Measurements from ENCODE around the gene PLB1.

The PLB1 gene

DNA sequence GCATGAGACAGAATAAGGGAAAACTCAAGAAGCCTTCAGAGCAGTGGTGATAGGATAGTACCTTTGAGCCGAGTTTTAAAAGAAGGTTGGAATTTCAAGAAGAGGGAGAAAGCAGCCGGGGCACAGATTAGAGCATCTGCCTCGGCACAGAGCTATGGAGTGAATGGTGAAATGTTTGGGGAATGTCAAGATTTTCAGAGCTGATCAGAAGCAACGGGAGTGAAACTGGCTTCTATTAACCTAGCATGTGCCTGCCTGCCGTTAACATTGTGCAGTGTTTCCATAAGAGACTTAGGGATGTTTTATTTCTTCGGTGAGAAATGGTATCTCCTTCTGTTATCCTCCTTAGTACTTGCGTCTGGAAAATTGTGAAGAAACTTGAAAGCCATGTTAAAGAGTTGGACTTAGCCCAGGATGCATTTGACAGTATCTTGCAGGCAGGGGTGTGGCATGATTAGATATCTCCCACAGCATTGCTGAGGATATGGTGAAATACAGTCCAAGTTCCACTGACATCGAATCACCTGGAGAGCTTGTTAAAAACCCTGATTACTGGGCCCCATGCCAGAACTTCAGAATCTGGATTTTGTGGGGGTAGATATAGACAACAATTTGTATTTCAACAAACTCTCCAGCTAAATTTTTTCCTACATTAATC, 158.9 kb downstream of the PLB1 start:
- CTCF ChIA-PET, result interaction anchor here (1.1 to 1.2 kb wide), 2 partner anchors 54 to 951 kb away, joined by 3 read pairs; no protein-coding TSS in a partner anchor
- TF ChIP-seq, protein P1, sequence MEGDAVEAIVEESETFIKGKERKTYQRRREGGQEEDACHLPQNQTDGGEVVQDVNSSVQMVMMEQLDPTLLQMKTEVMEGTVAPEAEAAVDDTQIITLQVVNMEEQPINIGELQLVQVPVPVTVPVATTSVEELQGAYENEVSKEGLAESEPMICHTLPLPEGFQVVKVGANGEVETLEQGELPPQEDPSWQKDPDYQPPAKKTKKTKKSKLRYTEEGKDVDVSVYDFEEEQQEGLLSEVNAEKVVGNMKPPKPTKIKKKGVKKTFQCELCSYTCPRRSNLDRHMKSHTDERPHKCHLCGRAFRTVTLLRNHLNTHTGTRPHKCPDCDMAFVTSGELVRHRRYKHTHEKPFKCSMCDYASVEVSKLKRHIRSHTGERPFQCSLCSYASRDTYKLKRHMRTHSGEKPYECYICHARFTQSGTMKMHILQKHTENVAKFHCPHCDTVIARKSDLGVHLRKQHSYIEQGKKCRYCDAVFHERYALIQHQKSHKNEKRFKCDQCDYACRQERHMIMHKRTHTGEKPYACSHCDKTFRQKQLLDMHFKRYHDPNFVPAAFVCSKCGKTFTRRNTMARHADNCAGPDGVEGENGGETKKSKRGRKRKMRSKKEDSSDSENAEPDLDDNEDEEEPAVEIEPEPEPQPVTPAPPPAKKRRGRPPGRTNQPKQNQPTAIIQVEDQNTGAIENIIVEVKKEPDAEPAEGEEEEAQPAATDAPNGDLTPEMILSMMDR (IDR thresholded peaks at IDR 0.05; ENCODE audit: insufficient read depth, low read length, missing control alignments), result no peak
- POLR2A ChIA-PET, result interaction anchor here (0.7 kb wide), 1 partner anchor 23 kb away, joined by 3 read pairs; no protein-coding TSS in a partner anchor
- no peak for DNase-seq (ENCODE audit: low read depth, low spot score)
- no peak overlapping the region for H3K4me3 ChIP-seq (ENCODE audit: low read depth, low read length)

DNA sequence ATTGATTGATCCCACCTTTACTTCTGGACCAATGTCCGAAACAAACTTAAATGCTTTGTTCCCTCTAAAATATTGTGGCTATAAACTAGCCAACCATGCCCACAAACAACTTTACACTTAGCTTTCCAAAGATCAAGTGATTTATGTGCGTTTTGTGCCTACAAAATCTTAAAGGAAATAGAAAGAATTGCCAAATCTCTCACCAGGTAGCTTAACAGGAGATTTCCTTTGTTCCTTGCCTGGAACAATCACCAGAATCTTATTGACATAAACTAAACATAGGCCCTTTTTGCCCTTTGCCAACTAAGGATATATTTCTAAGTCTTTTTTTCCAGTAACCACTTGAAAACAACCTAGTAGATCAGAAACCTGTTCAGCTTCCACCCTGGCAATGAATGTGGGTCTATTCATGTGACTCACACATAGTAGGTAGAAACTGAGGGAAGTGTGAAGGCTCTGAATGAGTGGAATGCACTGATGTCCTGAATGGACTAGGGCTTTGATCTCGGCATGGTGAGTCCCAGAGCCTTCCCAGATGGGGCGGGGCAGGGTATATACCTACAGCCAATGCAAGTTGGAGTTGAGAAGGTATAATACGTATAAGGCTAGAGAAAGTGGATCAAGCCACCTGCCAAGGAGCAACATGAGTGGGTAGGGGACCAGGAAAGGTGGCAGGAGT, 161.2 kb downstream of the PLB1 start:
- DNase-seq (ENCODE audit: low read depth, low spot score), result no peak
- ChIA-PET POLR2A (no interaction called here), CTCF (interaction anchor here (0.9 kb wide), 1 partner anchor 61 kb away, joined by 3 read pairs; no protein-coding TSS in a partner anchor)

DNA sequence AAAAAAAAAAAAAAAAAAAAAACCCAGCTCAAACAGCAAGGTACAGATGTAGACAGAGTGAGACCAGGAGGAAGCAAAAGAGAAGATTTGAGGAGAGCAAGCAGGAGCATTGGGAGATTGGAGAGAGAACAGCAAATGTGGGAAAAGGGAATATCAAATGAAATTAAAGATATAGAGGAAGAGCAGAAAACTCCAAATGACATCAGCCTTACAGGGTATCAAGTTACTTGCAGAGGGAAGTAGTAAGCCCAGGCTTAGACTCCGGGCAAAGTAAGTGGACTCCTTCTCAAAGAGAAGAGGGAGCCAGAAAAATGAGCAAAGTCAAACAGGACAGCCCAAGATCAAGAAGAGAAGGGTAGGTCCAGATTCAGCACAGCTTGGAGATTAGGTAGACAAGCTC, 162.5 kb downstream of the PLB1 start:
- no peak overlapping the region for H3K4me3 ChIP-seq (ENCODE audit: low read depth, low read length)
- CTCF ChIA-PET, result no interaction called here
- POLR2A ChIA-PET, result no interaction called here
- no peak for DNase-seq (ENCODE audit: low read depth, low spot score)
- TF ChIP-seq, protein P1 (IDR thresholded peaks at IDR 0.05; ENCODE audit: insufficient read depth, low read length, missing control alignments), result no peak

More for the DNA sequence above, 161.2 kb downstream of the PLB1 start:
- no peak overlapping the region for H3K4me3 ChIP-seq (ENCODE audit: low read depth, low read length)
- TF ChIP-seq, protein P1 (IDR thresholded peaks at IDR 0.05; ENCODE audit: insufficient read depth, low read length, missing control alignments), result no peak

DNA sequence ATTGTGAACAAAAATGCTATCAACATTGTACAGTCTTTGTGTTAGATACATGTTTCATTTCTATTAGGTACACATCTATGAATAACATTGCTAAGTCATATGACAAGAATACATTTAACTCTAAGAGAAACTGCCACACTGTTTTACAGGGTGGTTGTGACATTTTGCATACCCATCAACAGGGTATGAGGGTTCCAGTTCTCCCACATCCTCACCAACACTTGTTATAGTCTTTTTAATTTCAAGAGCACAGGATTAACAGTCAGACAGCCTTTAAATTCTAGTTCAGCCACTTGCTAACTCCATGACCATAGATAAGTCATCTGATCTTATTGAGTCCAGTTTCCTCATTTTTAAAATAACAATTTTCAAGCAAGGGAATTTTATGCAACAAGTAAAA, 163.3 kb downstream of the PLB1 start:
- TF ChIP-seq, protein P1 (IDR thresholded peaks at IDR 0.05; ENCODE audit: insufficient read depth, low read length, missing control alignments), result no peak
- ChIA-PET CTCF (no interaction called here), POLR2A (no interaction called here)
- DNase-seq (ENCODE audit: low read depth, low spot score), result no peak
- H3K4me3 ChIP-seq (ENCODE audit: low read depth, low read length), result no peak overlapping the region

GRCh38 chr2:28661589-28662001, 165.7 kb downstream of the PLB1 start:
- no peak for DNase-seq (ENCODE audit: low read depth, low spot score)
- H3K4me3 ChIP-seq (ENCODE audit: low read depth, low read length), result no peak overlapping the region
- TF ChIP-seq, protein P1 (IDR thresholded peaks at IDR 0.05; ENCODE audit: insufficient read depth, low read length, missing control alignments), result no peak
- ChIA-PET POLR2A (no interaction called here), CTCF (interaction anchor here (2.5 kb wide), 1 partner anchor 95 kb away, joined by 6 read pairs; no protein-coding TSS in a partner anchor)

DNA sequence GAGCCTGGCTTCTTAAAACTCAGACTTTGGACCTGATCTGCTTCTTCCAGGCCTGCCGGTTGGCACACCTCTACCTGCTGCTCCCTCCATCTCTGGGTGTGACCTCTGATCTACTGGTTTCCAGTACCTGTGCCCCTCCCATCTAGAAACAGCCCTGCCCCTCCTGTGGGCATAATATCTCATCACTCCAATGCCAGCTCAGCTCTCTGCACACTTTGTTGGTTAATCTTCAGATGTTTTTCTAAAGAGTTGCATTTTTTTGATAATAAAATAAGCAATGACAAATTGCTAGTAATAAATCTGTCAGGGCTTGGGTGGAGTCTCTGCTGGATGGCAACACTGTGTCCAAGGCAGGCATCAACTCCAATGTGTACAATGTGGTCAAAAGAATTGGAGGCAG, 166.2 kb downstream of the PLB1 start:
- no peak overlapping the region for H3K4me3 ChIP-seq (ENCODE audit: low read depth, low read length)
- TF ChIP-seq, protein P1 (IDR thresholded peaks at IDR 0.05; ENCODE audit: insufficient read depth, low read length, missing control alignments), result no peak
- ChIA-PET POLR2A (no interaction called here), CTCF (interaction anchor here (1.1 to 2.5 kb wide), 2 partner anchors 69 to 95 kb away, joined by 4 to 6 read pairs; no protein-coding TSS in a partner anchor)
- DNase-seq (ENCODE audit: low read depth, low spot score), result no peak

All from AG04449 (cell line).